ELR (cell line): ENCODE data around the gene RPL31.
A peak's percentile ranks its signal among the peaks of the same experiment; 100 is the strongest.

Source experiments
- DNase-seq: peaks from one replicate; pipeline ENCODE4 v3.0.0-alpha.2; 2015; ENCODE audit warnings: low read depth

RPL31 gene

GRCh38 chr2:100995309-100996075 is 6.6 kb upstream of the RPL31 start:
- DNase-seq, result no peak

- DNase-seq, result no peak
These were observed 4.4 kb upstream of the RPL31 start for GRCh38 chr2:100997509-100998234.

DNA sequence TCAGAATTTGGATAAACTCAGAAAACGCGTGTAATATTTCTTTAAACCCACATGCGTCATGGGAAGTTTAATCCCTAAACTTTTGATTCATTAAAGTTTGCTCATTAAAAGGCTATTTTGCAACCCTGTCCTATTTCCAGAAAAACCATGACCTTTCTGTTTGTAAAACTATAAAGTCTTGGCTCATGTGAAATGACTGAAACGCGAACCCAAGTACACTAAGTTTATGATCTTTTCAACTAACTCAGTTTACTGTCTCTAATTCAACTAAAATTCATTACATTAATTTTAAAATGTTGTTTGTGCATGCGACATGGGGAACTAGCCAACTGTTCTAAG is 3.9 kb upstream of the RPL31 start:
- no peak for DNase-seq

GRCh38 chr2:100999995-101000394 is 2.1 kb upstream of the RPL31 start:
- no peak for DNase-seq

GRCh38 chr2:101002562-101003277 is 631 bp downstream of the RPL31 start:
- DNase-seq, result peak; percentile 45

GRCh38 chr2:101003278-101003775 is 1.2 kb downstream of the RPL31 start:
- peak; percentile 23 for DNase-seq

- no peak for DNase-seq
These were observed 2.7 kb downstream of the RPL31 start for GRCh38 chr2:101004620-101005325.

DNA sequence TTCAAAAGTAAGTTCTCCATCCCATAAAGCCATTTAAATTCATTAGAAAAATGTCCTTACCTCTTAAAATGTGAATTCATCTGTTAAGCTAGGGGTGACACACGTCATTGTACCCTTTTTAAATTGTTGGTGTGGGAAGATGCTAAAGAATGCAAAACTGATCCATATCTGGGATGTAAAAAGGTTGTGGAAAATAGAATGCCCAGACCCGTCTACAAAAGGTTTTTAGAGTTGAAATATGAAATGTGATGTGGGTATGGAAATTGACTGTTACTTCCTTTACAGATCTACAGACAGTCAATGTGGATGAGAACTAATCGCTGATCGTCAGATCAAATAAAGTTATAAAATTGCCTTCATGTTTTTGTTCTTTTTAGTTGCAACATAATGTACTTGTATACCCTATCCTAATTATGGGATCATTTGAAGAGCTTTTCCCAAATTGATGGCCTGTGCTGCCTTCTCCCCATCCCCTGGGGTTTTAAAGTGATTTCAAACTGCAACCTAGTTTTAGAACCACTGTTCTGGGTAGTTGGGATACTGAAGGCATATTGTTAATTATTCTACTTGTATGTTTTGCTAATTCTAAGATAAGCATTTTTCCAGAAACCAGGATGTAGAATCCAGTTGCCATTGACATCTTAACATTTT is 4.1 kb downstream of the RPL31 start:
- no peak for DNase-seq

GRCh38 chr2:101007415-101008345 is 5.6 kb downstream of the RPL31 start:
- peak; percentile 26 for DNase-seq

- no peak for DNase-seq
These were observed 9.1 kb downstream of the RPL31 start for GRCh38 chr2:101011152-101011551.

DNA sequence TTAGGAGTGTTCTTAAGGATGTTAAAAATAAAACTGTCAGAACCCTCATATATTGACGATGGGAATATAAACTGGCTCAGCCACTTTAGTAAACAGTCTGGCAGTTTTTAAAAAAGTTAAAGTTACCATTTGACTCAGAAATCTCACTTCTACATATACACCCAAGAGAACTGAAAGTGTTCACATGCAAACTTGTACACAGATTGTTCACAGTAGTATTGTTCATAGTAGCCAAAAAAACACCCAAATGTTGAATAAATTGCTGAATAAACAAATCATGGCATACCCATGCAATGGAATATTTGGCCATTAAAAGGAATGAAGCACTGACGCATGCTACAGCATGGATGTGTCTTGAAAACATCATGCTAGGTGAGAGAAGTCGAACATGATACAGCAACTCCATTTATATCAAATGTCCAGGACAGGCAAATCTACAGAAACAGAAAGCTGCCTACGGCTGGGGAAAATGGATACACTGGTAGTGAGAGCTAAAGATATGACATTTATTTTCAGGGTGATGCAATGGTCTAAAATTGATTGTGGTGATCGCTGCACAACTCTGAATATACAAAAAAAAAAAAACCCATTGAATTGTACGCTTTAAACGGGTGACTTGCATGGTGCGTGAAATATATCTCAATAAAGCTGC is 10.1 kb downstream of the RPL31 start:
- no peak for DNase-seq

- peak; percentile 63 for DNase-seq
These were observed 10.7 kb downstream of the RPL31 start for GRCh38 chr2:101012706-101013181.

DNA sequence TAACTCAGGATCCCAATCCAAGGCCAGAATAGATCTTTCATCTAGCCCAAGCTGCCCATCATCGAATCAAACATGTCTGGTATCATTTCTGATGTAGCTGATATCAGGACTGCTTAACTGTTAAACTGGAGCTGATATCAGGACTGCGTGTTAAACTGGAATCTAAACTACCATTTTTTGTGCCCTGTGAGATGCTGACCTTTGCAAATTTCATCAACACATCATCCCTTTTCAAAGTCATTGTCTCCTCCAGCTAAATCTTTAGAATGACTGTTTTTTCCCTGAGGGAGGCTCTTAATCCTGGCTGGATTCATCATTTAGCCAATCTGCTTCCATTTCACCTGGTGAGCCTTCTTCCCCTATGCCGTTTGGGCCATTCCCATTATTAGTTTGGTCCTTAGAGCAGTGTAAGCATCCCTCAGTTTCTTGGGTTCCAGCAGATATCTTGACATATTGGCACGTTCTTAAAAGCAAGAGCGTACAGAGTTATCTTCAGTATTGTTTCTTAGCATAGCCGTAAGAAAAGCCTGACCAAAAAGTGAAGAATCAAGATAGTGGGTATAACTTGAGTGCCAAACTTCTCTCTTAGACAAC is 12.3 kb downstream of the RPL31 start:
- no peak for DNase-seq

- DNase-seq, result no peak
These were observed 15.3 kb downstream of the RPL31 start for GRCh38 chr2:101017371-101017770.

DNA sequence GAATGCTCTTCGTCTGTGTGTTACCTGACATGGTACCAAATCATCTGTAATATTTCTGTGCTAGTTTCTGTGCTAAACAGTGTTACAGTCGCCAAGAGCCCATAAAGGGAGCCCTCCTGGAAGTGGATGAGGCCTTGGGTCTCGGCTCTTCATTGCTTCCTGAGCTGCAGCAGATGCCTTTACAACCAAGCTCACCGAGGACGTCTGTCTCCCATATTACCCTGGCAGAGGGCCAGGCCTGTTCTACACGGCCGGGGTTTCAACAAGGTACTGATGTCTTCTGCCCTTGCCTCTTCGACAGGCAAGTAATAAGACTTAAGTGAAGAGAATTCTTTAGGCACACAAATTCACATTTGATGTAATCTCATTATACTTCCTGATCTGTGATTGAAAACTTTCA is 16.8 kb downstream of the RPL31 start:
- DNase-seq, result no peak

DNA sequence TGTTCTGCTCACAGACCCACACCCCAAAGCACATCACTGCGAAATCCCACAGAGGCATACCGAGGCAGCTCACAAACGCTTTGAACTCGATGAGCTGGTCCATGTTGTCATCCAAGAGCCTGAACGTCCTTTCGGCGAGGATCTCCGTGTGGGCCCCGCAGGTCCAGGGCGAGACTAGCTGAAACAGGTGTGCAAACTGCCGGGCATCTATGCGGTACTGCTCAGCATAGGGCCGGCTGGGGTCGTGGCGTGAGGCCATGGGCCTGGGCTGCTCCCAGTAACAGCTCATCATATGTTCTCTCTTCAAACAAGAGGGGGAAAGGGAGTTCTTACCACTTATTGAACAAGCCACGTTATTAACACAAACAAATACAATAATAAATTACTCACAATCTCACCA is 20.1 kb downstream of the RPL31 start:
- no peak for DNase-seq

- no peak for DNase-seq
These were observed 21.4 kb downstream of the RPL31 start for GRCh38 chr2:101023327-101024107.

GRCh38 chr2:101025561-101025960 is 23.5 kb downstream of the RPL31 start:
- no peak for DNase-seq

- DNase-seq, result no peak
These were observed 24.2 kb downstream of the RPL31 start for GRCh38 chr2:101026253-101026701.
